GM12878 (cell line): Measurements from ENCODE around the gene ASCC1. TPM values are rescaled to one million over a fixed set of nuclear protein-coding genes. Genes with fewer than 3 reads are reported as not detected.

Experiments
- BMI1 ChIP-seq: fragments of 450-650 bp; IDR thresholded peaks from 2 replicates; pipeline ENCODE4 v1.6.1; 2016; ENCODE audit warnings: mild to moderate bottlenecking, moderate library complexity, borderline replicate concordance
- BRCA1 ChIP-seq: IDR thresholded peaks from 2 replicates; pipeline ENCODE4 v1.6.1; 2011; ENCODE audit warnings: low read depth, low read length, improper control_type of control experiment
- CHD4 ChIP-seq: fragments of 200-600 bp; sonication (generic); IDR thresholded peaks from 2 replicates; pipeline ENCODE4 v1.6.1; 2016; ENCODE audit warnings: mild to moderate bottlenecking
- CREB1 ChIP-seq: IDR thresholded peaks from 2 replicates; pipeline ENCODE4 v1.6.1; 2012; ENCODE audit warnings: low read depth, mild to moderate bottlenecking, inconsistent platforms
- CTCF ChIP-seq, 3 experiments: IDR thresholded peaks in 2 of 3; conservative IDR thresholded peaks in 1 of 3; 2 replicates each; pipeline ENCODE4 v1.5.1; 2011; ENCODE audit warnings: low read depth in 3 of 3, low read length in 3 of 3, mild to moderate bottlenecking in 3 of 3, control low read depth in 2 of 3, moderate library complexity in 2 of 3, inconsistent platforms in 1 of 3, mixed read lengths in 1 of 3; ENCODE audit not compliant: control insufficient read depth in 2 of 3, insufficient read depth in 1 of 3; ENCODE audit errors: extremely low read depth in 1 of 3
- DPF2 ChIP-seq: fragments of 450-650 bp; IDR thresholded peaks from 2 replicates; pipeline ENCODE4 v1.6.1; 2017; ENCODE audit warnings: mild to moderate bottlenecking
- E2F4 ChIP-seq: IDR thresholded peaks from 2 replicates; pipeline ENCODE4 v1.6.1; 2012; ENCODE audit warnings: low read depth, low read length, improper control_type of control experiment
- EGR1 ChIP-seq, 2 experiments: IDR thresholded peaks; 1 replicate in 1 of 2; 2 replicates in 1 of 2; pipeline ENCODE4 v1.6.1; 2011 to 2012; ENCODE audit warnings: low read depth in 2 of 2, low read length in 2 of 2, borderline replicate concordance in 1 of 2, mild to moderate bottlenecking in 1 of 2, moderate library complexity in 1 of 2
- ESRRA ChIP-seq: IDR thresholded peaks from 2 replicates; pipeline ENCODE4 v1.6.1; 2012; ENCODE audit warnings: mild to moderate bottlenecking, low read length, improper control_type of control experiment
- FOS ChIP-seq: IDR thresholded peaks from 3 replicates; pipeline ENCODE4 v1.6.1; 2011; ENCODE audit warnings: borderline replicate concordance; ENCODE audit not compliant: insufficient read length; ENCODE audit errors: extremely low read depth
- IKZF1 ChIP-seq: fragments of 450-650 bp; conservative IDR thresholded peaks from 2 replicates; pipeline ENCODE4 v1.6.1; 2017; ENCODE audit warnings: antibody characterized with exemption, mild to moderate bottlenecking
- IRF4 ChIP-seq: IDR thresholded peaks from 2 replicates; pipeline ENCODE4 v1.6.1; 2011; ENCODE audit warnings: low read depth, low read length
- JUNB ChIP-seq: IDR thresholded peaks from 2 replicates; pipeline ENCODE4 v1.6.1; 2016; ENCODE audit warnings: antibody characterized with exemption, mild to moderate bottlenecking
- MEF2B ChIP-seq: fragments of 450-650 bp; IDR thresholded peaks from 2 replicates; pipeline ENCODE4 v1.6.1; 2018; ENCODE audit warnings: mild to moderate bottlenecking, moderate library complexity; ENCODE audit not compliant: partially characterized antibody, poor library complexity, severe bottlenecking
- NFYB ChIP-seq: IDR thresholded peaks from 2 replicates; pipeline ENCODE4 v1.6.1; 2011; ENCODE audit warnings: low read depth, mild to moderate bottlenecking, low read length, improper control_type of control experiment, moderate library complexity; ENCODE audit not compliant: insufficient read depth
- PML ChIP-seq: IDR thresholded peaks from 2 replicates; pipeline ENCODE4 v1.6.1; 2012; ENCODE audit warnings: low read length, inconsistent platforms
- RAD51 ChIP-seq: fragments of 450-650 bp; IDR thresholded peaks from 2 replicates; pipeline ENCODE4 v1.6.1; 2016; ENCODE audit warnings: moderate library complexity, mild to moderate bottlenecking, inconsistent platforms
- SIX5 ChIP-seq: IDR thresholded peaks from 2 replicates; pipeline ENCODE4 v1.6.1; 2011; ENCODE audit warnings: mild to moderate bottlenecking, low read depth, low read length, moderate library complexity; ENCODE audit not compliant: severe bottlenecking
- SMAD1 ChIP-seq: fragments of 450-650 bp; IDR thresholded peaks from 2 replicates; pipeline ENCODE4 v1.6.1; 2018; ENCODE audit warnings: mild to moderate bottlenecking, low read depth; ENCODE audit not compliant: partially characterized antibody
- SP1 ChIP-seq: IDR thresholded peaks from one replicate; pipeline ENCODE4 v1.6.1; 2011; ENCODE audit warnings: low read depth, low read length
- SPI1 ChIP-seq: IDR thresholded peaks from 2 replicates; pipeline ENCODE4 v1.6.1; 2011; ENCODE audit warnings: low read depth, mild to moderate bottlenecking, low read length, moderate library complexity, borderline replicate concordance; ENCODE audit not compliant: insufficient read depth
- STAT3 ChIP-seq: IDR thresholded peaks from 2 replicates; pipeline ENCODE4 v1.6.1; 2011; ENCODE audit warnings: low read depth, low read length, improper control_type of control experiment
- TARDBP ChIP-seq: IDR thresholded peaks from 2 replicates; pipeline ENCODE4 v1.6.1; 2016; ENCODE audit warnings: borderline replicate concordance
- TCF12 ChIP-seq: IDR thresholded peaks from 2 replicates; pipeline ENCODE4 v1.6.1; 2011; ENCODE audit warnings: low read depth, mild to moderate bottlenecking, low read length
- WRNIP1 ChIP-seq: IDR thresholded peaks from 2 replicates; pipeline ENCODE4 v1.6.1; 2011; ENCODE audit warnings: low read depth, low read length, improper control_type of control experiment, borderline replicate concordance
- ZBTB33 ChIP-seq: fragments of 450-650 bp; IDR thresholded peaks from 2 replicates; pipeline ENCODE4 v1.6.1; 2017; ENCODE audit warnings: mild to moderate bottlenecking
- ZNF622 ChIP-seq: fragments of 450-650 bp; IDR thresholded peaks from 2 replicates; pipeline ENCODE4 v1.6.1; 2017; ENCODE audit warnings: mild to moderate bottlenecking, inconsistent platforms
- ZSCAN29 ChIP-seq: fragments of 450-650 bp; IDR thresholded peaks from 2 replicates; pipeline ENCODE4 v1.6.1; 2017; ENCODE audit warnings: mild to moderate bottlenecking, moderate library complexity
- polyA plus RNA-seq, 11 experiments: library from polyadenylated mRNA; depleted of rRNA in 4 of 11; unstranded in 6 of 11; stranded (reverse) in 5 of 11; fragments of >200 nt; fragmentation: Nextera tagmentation in 4 of 11; fragmentation: Illumina TruSeq in 1 of 11; extraction: Ambion mirVana in 4 of 11; extraction: Trizol in 1 of 11; gene quantifications; 1 replicate in 1 of 11; 2 replicates in 10 of 11; pipeline versions ENCODE4 v1.2.1 to v1.2.3, GENCODE V29; 2011 to 2016; ENCODE audit warnings: inconsistent platforms in 2 of 11, missing spikeins in 2 of 11, low read depth in 1 of 11
- total RNA-seq, 4 experiments: library from RNA; depleted of rRNA in 3 of 4; stranded (reverse); fragments of >200 nt in 3 of 4; fragmentation: Illumina TruSeq in 1 of 4; extraction: Trizol in 1 of 4; gene quantifications; 2 replicates each; pipeline versions ENCODE4 v1.2.1 to v1.2.3, GENCODE V29; 2013 to 2021

The ASCC1 gene
- total and polyA plus RNA-seq, 10 of the 15 experiments (the other 5 are each of a cell fraction or from before 2014, with no cell fraction given) = 23.3 to 80.6 (median 42.8) TPM

GRCh38 chr10:72257051-72257892 is 41.2 kb upstream of the ASCC1 start (continued):
- TF ChIP-seq CTCF (IDR thresholded peaks at IDR 0.05 in 2 of 3, conservative IDR thresholded peaks at IDR 0.05 in 1 of 3; ENCODE audit: control insufficient read depth in 2 of 3, extremely low read depth in 1 of 3, insufficient read depth in 1 of 3, low read depth in 3 of 3, low read length in 3 of 3) (no peak), EGR1 (IDR thresholded peaks at IDR 0.05; ENCODE audit: borderline replicate concordance in 1 of 2, low read depth in 2 of 2, low read length in 2 of 2) (0 out of 3 replicates have a peak, but pooled peaks of 1 of the 2 experiments have one; percentile 11), SMAD1 (no peak), NFYB (no peak), E2F4 (no peak), BMI1 (no peak), ZSCAN29 (no peak), IRF4 (peak; percentile 59), PML (0 out of 2 replicates have a peak, but pooled peaks have one; percentile 47), TCF12 (peak; percentile 82), RAD51 (peak; percentile 75), STAT3 (no peak), WRNIP1 (no peak), BRCA1 (no peak), SIX5 (no peak), ZNF622 (no peak), MEF2B (peak; percentile 80), ZBTB33 (no peak), DPF2 (peak; percentile 82), JUNB (no peak), IKZF1 (peak; percentile 98), SP1 (peak; percentile 38), CHD4 (no peak), CREB1 (0 out of 2 replicates have a peak, but pooled peaks have one; percentile 29), TARDBP (no peak), SPI1 (peak; percentile 99), FOS (no peak), ESRRA (no peak)
